B cell (primary cell): ENCODE results near the gene DDX23. TPM values are rescaled to one million over a fixed set of nuclear protein-coding genes. Genes with fewer than 3 reads are reported as not detected.

Experiments
- ATAC-seq: fragments of 200-7000 bp; cut with Tn5 transposase; one replicate; pipeline ENCODE4 v1.10.0; 2021; ENCODE audit warnings: low read depth, mild to moderate bottlenecking, moderate number of reproducible peaks, moderate library complexity
- CTCF ChIA-PET: fragments of 350-600 bp; sonication (Branson Sonifier 250); formaldehyde crosslinking; loops from one replicate; lab custom pipeline; 2021; ENCODE audit warnings: antibody characterized with exemption, inconsistent platforms; lab: Charles Lee
- POLR2A ChIA-PET: fragments of 350-600 bp; sonication (Branson Sonifier 250); formaldehyde crosslinking; loops from one replicate; lab custom pipeline; 2021; ENCODE audit warnings: antibody characterized with exemption; lab: Charles Lee
- DNase-seq: peaks from one replicate; pipeline ENCODE4 v3.0.0; 2013
- H2AFZ ChIP-seq: 2 replicates; pipeline ENCODE4 v1.6.1; 2012; ENCODE audit warnings: mild to moderate bottlenecking, low read depth, low read length; ENCODE audit not compliant: insufficient read depth, poor library complexity, severe bottlenecking
- H3K27ac ChIP-seq, 2 donors: 1 replicate in 1 of 2; 2 replicates in 1 of 2; pipeline ENCODE4 v1.5.1; 2012 to 2013; ENCODE audit warnings: low read length in 2 of 2, mild to moderate bottlenecking in 2 of 2, moderate library complexity in 1 of 2
- H3K27me3 ChIP-seq, 4 experiments: fragments of 200-600 bp in 1 of 4; sonication (generic) in 1 of 4; replicated peaks in 1 of 4; 1 replicate in 2 of 4; 2 replicates in 2 of 4; pipeline versions ENCODE4 v1.6.1 to v1.7.0; 2013 to 2016; ENCODE audit warnings: low read length in 3 of 4, mild to moderate bottlenecking in 2 of 4, mixed read lengths in 1 of 4, moderate library complexity in 1 of 4; ENCODE audit not compliant: insufficient read depth in 4 of 4, control insufficient read depth in 3 of 4; ENCODE audit errors: control extremely low read depth in 1 of 4
- H3K36me3 ChIP-seq, 2 experiments: replicated peaks in 1 of 2; 1 replicate in 1 of 2; 2 replicates in 1 of 2; pipeline versions ENCODE4 v1.6.1 to v1.7.1; 2013; ENCODE audit warnings: low read length in 1 of 2; ENCODE audit not compliant: insufficient read depth in 2 of 2, control insufficient read depth in 1 of 2; ENCODE audit errors: control extremely low read depth in 1 of 2, extremely low read depth in 1 of 2
- H3K4me1 ChIP-seq, 2 donors: fragments of 200-600 bp in 1 of 2; sonication (generic) in 1 of 2; 1 replicate in 1 of 2; 2 replicates in 1 of 2; pipeline versions ENCODE4 v1.5.1 to v1.6.1; 2013 to 2017; ENCODE audit warnings: low read length in 2 of 2; ENCODE audit not compliant: control insufficient read depth in 2 of 2, insufficient read depth in 2 of 2
- H3K4me2 ChIP-seq: replicated peaks from 2 replicates; pipeline ENCODE3; 2012; ENCODE audit warnings: mild to moderate bottlenecking, low read depth, low read length; ENCODE audit not compliant: poor library complexity, severe bottlenecking
- H3K4me3 ChIP-seq, 5 experiments: fragments of 200-600 bp in 1 of 5; sonication (generic) in 1 of 5; 1 replicate in 3 of 5; 2 replicates in 2 of 5; pipeline versions ENCODE4 v1.5.1 to v1.7.0; 2011 to 2016; ENCODE audit warnings: low read length in 4 of 5, mild to moderate bottlenecking in 4 of 5, low read depth in 2 of 5, control low read depth in 1 of 5, moderate library complexity in 1 of 5; ENCODE audit not compliant: insufficient read depth in 1 of 5; ENCODE audit errors: control extremely low read depth in 1 of 5, extremely low read depth in 1 of 5
- H3K79me2 ChIP-seq: fragments of 200-600 bp; sonication (generic); one replicate; pipeline ENCODE4 v1.6.0; 2016; ENCODE audit warnings: low read length; ENCODE audit not compliant: control insufficient read depth, insufficient read depth
- H3K9ac ChIP-seq: fragments of 200-600 bp; sonication (generic); 2 replicates; pipeline ENCODE4 v1.6.1; 2017; ENCODE audit warnings: mild to moderate bottlenecking, low read length, moderate library complexity
- H3K9me3 ChIP-seq, 3 donors: one replicate each; pipeline versions ENCODE4 v1.6.1 to v1.7.1; 2013; ENCODE audit warnings: low read length in 2 of 3; ENCODE audit not compliant: control insufficient read depth in 2 of 3, insufficient read depth in 1 of 3; ENCODE audit errors: control extremely low read depth in 1 of 3
- H4K20me1 ChIP-seq: 2 replicates; pipeline ENCODE4 v1.6.0; 2012; ENCODE audit warnings: mild to moderate bottlenecking, low read length; ENCODE audit not compliant: insufficient read depth, control insufficient read depth, poor library complexity, severe bottlenecking
- H3K27ac Mint-ChIP-seq: one replicate; pipeline ENCODE4 v1.8.0; 2021; ENCODE audit warnings: mixed read lengths
- H3K27me3 Mint-ChIP-seq: one replicate; pipeline ENCODE4 v1.8.0; 2021; ENCODE audit warnings: mixed read lengths
- H3K4me1 Mint-ChIP-seq: one replicate; pipeline ENCODE4 v1.8.0; 2021; ENCODE audit warnings: mixed read lengths
- H3K4me3 Mint-ChIP-seq: one replicate; pipeline ENCODE4 v1.8.0; 2021; ENCODE audit warnings: mixed read lengths
- H3K9me3 Mint-ChIP-seq: one replicate; pipeline ENCODE4 v1.8.0; 2022; ENCODE audit warnings: mixed read lengths; ENCODE audit not compliant: insufficient read depth
- EZH2 ChIP-seq: IDR thresholded peaks from 2 replicates; pipeline ENCODE4 v1.6.1; 2012; ENCODE audit warnings: borderline replicate concordance, low read depth, mild to moderate bottlenecking, moderate library complexity, low read length; ENCODE audit not compliant: insufficient read depth, poor library complexity, severe bottlenecking
- WGBS: methylation state at CpG from one replicate; pipeline ENCODE4 v1.1.5; 2013; ENCODE audit warnings: missing lambda C conversion rate; ENCODE audit not compliant: insufficient coverage; 5-methylcytosine and 5-hydroxymethylcytosine counted together
- intact Hi-C: fragments of 100-400 bp; cut with micrococcal nuclease; formaldehyde crosslinking; loops from one replicate; pipeline ENCODE4 v1.10.0; 2022
- polyA plus RNA-seq: library from polyadenylated mRNA; depleted of rRNA; stranded (reverse); fragments of >200 nt; gene quantifications from 2 replicates; pipeline ENCODE4 v1.2.3, GENCODE V29; 2012
- total RNA-seq, 2 donors: library from RNA; stranded (reverse); fragments of 120-200 nt in 1 of 2; gene quantifications; 1 replicate in 1 of 2; 2 replicates in 1 of 2; pipeline versions ENCODE4 v1.2.3 to v1.2.4, GENCODE V29; 2013 to 2022
- TF ChIP-seq, protein P1 (sequence below): fragments of 200-600 bp; IDR thresholded peaks from one replicate; pipeline ENCODE4 v1.8.0; 2022; ENCODE audit warnings: antibody characterized with exemption, mild to moderate bottlenecking

The DDX23 gene
- total and polyA plus RNA-seq, 2 donors (not counting 1 experiment from before 2014, with no cell fraction given): 76.1 to 135 TPM

DNA sequence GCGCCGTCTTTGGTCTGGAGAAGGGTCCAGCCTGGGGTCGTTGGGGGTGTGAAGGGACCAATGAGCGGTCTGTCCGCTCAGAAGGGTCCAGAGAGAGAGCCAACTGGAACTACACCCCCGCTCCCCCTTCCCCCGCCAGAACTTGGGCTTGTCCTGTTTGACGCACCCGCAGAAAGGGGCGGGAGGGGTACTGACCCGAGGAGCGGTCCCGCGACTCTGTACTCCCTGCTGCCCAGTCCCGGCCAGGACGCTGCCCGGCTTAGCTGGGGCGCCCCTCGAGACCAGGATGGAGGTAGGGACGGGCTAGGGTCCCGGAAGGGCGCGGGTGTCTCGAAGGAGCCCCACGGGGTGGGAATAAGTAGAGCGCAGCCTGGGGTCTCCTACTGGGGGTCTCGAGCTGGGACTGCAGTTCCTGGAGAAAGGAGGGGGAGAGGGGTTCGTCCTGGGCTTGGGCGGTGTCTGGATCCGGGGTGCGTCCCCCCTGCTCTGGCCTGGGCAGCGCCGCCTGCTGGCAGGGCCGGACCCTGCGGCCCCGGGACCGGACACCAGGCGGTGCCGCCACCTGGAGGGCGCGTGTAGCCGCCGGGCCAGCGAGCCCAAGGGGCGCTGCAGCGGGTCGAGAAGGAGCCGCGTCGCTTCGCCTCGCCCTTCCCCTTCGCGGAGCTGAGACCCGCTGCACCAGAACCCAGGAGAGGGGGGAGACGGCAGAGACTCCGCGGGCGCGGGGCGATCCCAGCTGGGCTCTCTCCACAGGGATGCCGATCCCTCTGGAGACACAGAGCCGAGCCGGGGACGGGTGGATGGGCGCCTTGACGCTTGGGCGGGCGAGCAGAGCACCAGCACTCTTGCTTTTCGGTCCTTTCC, 37.5 kb downstream of the DDX23 start:
- Histone ChIP-seq H3K79me2 (no peaks in the 10 kb centered on the region), H3K4me1 (peaks cover 30 to 38% of the 10 kb centered on the region in 2 donors), H2AFZ (peak overlapping the region; percentile 96), H3K9ac (peak overlapping the region; percentile 91), H4K20me1 (peaks cover 13% of the 10 kb centered on the region), H3K36me3 (no peaks in the 10 kb centered on the region), H3K27me3 (peaks cover 0 to 31% (median 16%) of the 10 kb centered on the region in 4 experiments), H3K4me2 (peak overlapping the region; percentile 100), H3K9me3 (no peaks in the 10 kb centered on the region), H3K4me3 (peak overlapping the region; percentile 38 to 84 (median 69)), H3K27ac (peak overlapping the region in 1 of 2 donors; percentile 32)
- H3K4me1 Mint-ChIP-seq: peaks cover 29% of the 10 kb centered on the region
- peak overlapping the region; percentile 53 for H3K27ac Mint-ChIP-seq
- POLR2A ChIA-PET: interaction anchor here (0.9 kb wide), 1 partner anchor 38 kb away, joined by 3 read pairs; no protein-coding TSS in a partner anchor
- WGBS: under 1% methylated on average over 66 of the region's 70 CpGs
- peak; percentile 87 for DNase-seq
- peak overlapping the region; percentile 96 for H3K4me3 Mint-ChIP-seq
- no peaks in the 10 kb centered on the region for H3K9me3 Mint-ChIP-seq
- H3K27me3 Mint-ChIP-seq: peaks cover 12% of the 10 kb centered on the region
- TF ChIP-seq, protein P1, sequence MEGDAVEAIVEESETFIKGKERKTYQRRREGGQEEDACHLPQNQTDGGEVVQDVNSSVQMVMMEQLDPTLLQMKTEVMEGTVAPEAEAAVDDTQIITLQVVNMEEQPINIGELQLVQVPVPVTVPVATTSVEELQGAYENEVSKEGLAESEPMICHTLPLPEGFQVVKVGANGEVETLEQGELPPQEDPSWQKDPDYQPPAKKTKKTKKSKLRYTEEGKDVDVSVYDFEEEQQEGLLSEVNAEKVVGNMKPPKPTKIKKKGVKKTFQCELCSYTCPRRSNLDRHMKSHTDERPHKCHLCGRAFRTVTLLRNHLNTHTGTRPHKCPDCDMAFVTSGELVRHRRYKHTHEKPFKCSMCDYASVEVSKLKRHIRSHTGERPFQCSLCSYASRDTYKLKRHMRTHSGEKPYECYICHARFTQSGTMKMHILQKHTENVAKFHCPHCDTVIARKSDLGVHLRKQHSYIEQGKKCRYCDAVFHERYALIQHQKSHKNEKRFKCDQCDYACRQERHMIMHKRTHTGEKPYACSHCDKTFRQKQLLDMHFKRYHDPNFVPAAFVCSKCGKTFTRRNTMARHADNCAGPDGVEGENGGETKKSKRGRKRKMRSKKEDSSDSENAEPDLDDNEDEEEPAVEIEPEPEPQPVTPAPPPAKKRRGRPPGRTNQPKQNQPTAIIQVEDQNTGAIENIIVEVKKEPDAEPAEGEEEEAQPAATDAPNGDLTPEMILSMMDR: peak; percentile 99
- TF ChIP-seq EZH2: no peak
- ATAC-seq: peak; percentile 81
- CTCF ChIA-PET: interaction anchor here (0.6 to 6.8 kb wide), 12 partner anchors 9 to 78 kb away, joined by 3 to 57 read pairs (median 3); partner anchors contain the start of gene DDX23
- intact Hi-C loops: loop anchor here (1.0 kb wide), 2 partner anchors 38 to 76 kb away; partner anchors contain the start of gene DDX23
